Measurements from ENCODE around the gene SAP30BP. TPM values are rescaled to one million over a fixed set of nuclear protein-coding genes. Genes with fewer than 3 reads are reported as not detected.

Gene SAP30BP
- total and polyA plus RNA-seq, 2 of the 13 experiments (the other 11 are each of a cell fraction or from before 2014, with no cell fraction given), result 67.7 to 99.4 TPM

- peak; percentile 81 for TF ChIP-seq JARID2 (CRISPR knock-in tag; IDR thresholded peaks at IDR 0.05; ENCODE audit: insufficient replicate concordance)
- no peak for TF ChIP-seq CC2D1A (CRISPR knock-in tag; IDR thresholded peaks at IDR 0.05)
- TF ChIP-seq ATF3 (CRISPR knock-in tag; IDR thresholded peaks at IDR 0.05), result peak; percentile 37; the same call in 1 of the 2 replicates
- TF ChIP-seq ZNF747 (CRISPR knock-in tag; IDR thresholded peaks at IDR 0.05; ENCODE audit: borderline replicate concordance), result 0 out of 2 replicates have a peak, but pooled peaks have one; percentile 48
- TF ChIP-seq SYNCRIP (IDR thresholded peaks at IDR 0.05; ENCODE audit: insufficient read depth, low read depth, low read length), result no peak
- peak; percentile 74 for TF ChIP-seq HNF4A (CRISPR knock-in tag; IDR thresholded peaks at IDR 0.05)
- peak; percentile 53; the same call in 1 of the 2 replicates for TF ChIP-seq RXRA (CRISPR knock-in tag; IDR thresholded peaks at IDR 0.05)
- no peak for TF ChIP-seq SMARCE1 (IDR thresholded peaks at IDR 0.05; ENCODE audit: borderline replicate concordance)
- peak; percentile 74 for TF ChIP-seq DR1 (CRISPR knock-in tag; IDR thresholded peaks at IDR 0.05)
- TF ChIP-seq MLXIP (CRISPR knock-in tag; IDR thresholded peaks at IDR 0.05; ENCODE audit: borderline replicate concordance), result no peak
- TF ChIP-seq ZNF205 (CRISPR knock-in tag; IDR thresholded peaks at IDR 0.05), result 0 out of 2 replicates have a peak, but pooled peaks have one; percentile 50
- TF ChIP-seq BCL3 (CRISPR knock-in tag; IDR thresholded peaks at IDR 0.05), result peak; percentile 95
- TF ChIP-seq ELF3 (CRISPR knock-in tag; IDR thresholded peaks at IDR 0.05), result peak; percentile 88
- TF ChIP-seq TP53 (CRISPR knock-in tag; conservative IDR thresholded peaks at IDR 0.05), result 0 out of 2 replicates have a peak, but pooled peaks have one; percentile 58
- TF ChIP-seq KDM1A (CRISPR knock-in tag; IDR thresholded peaks at IDR 0.05), result no peak
- TF ChIP-seq ZNF557 (CRISPR knock-in tag; IDR thresholded peaks at IDR 0.05), result 0 out of 2 replicates have a peak, but pooled peaks have one; percentile 39
- peak; percentile 75; the same call in 1 of the 2 replicates for TF ChIP-seq GMEB1 (CRISPR knock-in tag; IDR thresholded peaks at IDR 0.05; ENCODE audit: borderline replicate concordance)
- TF ChIP-seq ZNF839 (CRISPR knock-in tag; IDR thresholded peaks at IDR 0.05; ENCODE audit: borderline replicate concordance), result peak; percentile 79; the same call in 1 of the 2 replicates
- peak; percentile 91 for TF ChIP-seq GABPB1 (CRISPR knock-in tag; IDR thresholded peaks at IDR 0.05)
- no peak for TF ChIP-seq THYN1 (CRISPR knock-in tag; IDR thresholded peaks at IDR 0.05; ENCODE audit: borderline replicate concordance, low read depth)
- TF ChIP-seq THAP7 (CRISPR knock-in tag; IDR thresholded peaks at IDR 0.05), result 0 out of 2 replicates have a peak, but pooled peaks have one; percentile 24
- peak; percentile 82 for TF ChIP-seq ZFY (CRISPR knock-in tag; IDR thresholded peaks at IDR 0.05)
- TF ChIP-seq ZNF121 (CRISPR knock-in tag; IDR thresholded peaks at IDR 0.05), result peak; percentile 49
Measured at GRCh38 chr17:75645889-75646637, 21.1 kb upstream of the SAP30BP start (continued).
